ENCODE measurements around the gene YTHDF1. TPM values are rescaled to one million over a fixed set of nuclear protein-coding genes. Genes with fewer than 3 reads are reported as not detected.

YTHDF1 gene
- total and polyA plus RNA-seq, 2 of the 8 experiments (the other 6 are each of a cell fraction or from before 2014, with no cell fraction given), result 32.8 to 66.0 TPM

GRCh38 chr20:63233924-63234323 is 18.0 kb upstream of the YTHDF1 start:
- Histone ChIP-seq H3K56ac (replicated peaks; ENCODE audit: insufficient read length, low read depth, low read length) (no peak overlapping the region), H3K9me3 (ENCODE audit: insufficient read depth in 2 of 2, low read depth in 1 of 2, low read length in 1 of 2) (no peaks in the 10 kb centered on the region), H2BK12ac (ENCODE audit: low read depth, low read length) (0 out of 2 replicates have a peak overlapping the region, but pooled peaks have one; percentile 27), H2BK15ac (ENCODE audit: low read length) (no peak overlapping the region; the same call in 1 of the 2 replicates), H2BK120ac (replicated peaks; ENCODE audit: low read depth, low read length) (no peak overlapping the region), H4K91ac (replicated peaks; ENCODE audit: insufficient read length, low read length) (no peak overlapping the region), H3K23me2 (ENCODE audit: low read depth, low read length) (no peaks in the 10 kb centered on the region), H3K14ac (ENCODE audit: insufficient read length) (no peak overlapping the region), H4K20me1 (replicated peaks in 1 of 2; ENCODE audit: control insufficient read depth in 1 of 2, insufficient read depth in 2 of 2, low read length in 2 of 2) (no peaks in the 10 kb centered on the region), H2BK5ac (ENCODE audit: low read depth, low read length) (no peak overlapping the region), H2AK5ac (ENCODE audit: low read depth, low read length) (peak overlapping the region; percentile 28; the same call in 1 of the 2 replicates), H4K5ac (ENCODE audit: insufficient read length, low read depth, low read length) (no peak overlapping the region), H3K79me2 (ENCODE audit: control insufficient read depth in 1 of 2, insufficient read depth in 2 of 2, low read length in 2 of 2) (no peaks in the 10 kb centered on the region), H3K4ac (replicated peaks; ENCODE audit: insufficient read length, low read depth, low read length) (no peak overlapping the region), H2AFZ (ENCODE audit: low read length) (no peak overlapping the region), H4K8ac (ENCODE audit: extremely low read depth, insufficient read depth, low read length) (peak overlapping the region; percentile 15; the same call in 1 of the 2 replicates), H3K23ac (ENCODE audit: insufficient read length) (no peak overlapping the region), H3K4me2 (ENCODE audit: insufficient read depth in 1 of 2, low read depth in 2 of 2, low read length in 2 of 2) (no peak overlapping the region), H2BK20ac (ENCODE audit: low read length) (0 out of 2 replicates have a peak overlapping the region, but pooled peaks have one; percentile 32), H3K36me3 (ENCODE audit: control insufficient read depth in 2 of 4, insufficient read depth in 4 of 4, low read length in 3 of 4) (no peaks in the 10 kb centered on the region), H3K79me1 (ENCODE audit: low read depth, low read length) (no peaks in the 10 kb centered on the region), H3K4me3 (ENCODE audit: extremely low read depth in 1 of 4, insufficient read depth in 2 of 4, low read depth in 3 of 4, low read length in 4 of 4) (no peak overlapping the region), H3K27ac (ENCODE audit: low read depth, low read length) (no peak overlapping the region), H3K18ac (ENCODE audit: extremely low read depth, low read length) (no peak overlapping the region), H3K4me1 (replicated peaks in 1 of 4; ENCODE audit: control insufficient read depth in 3 of 4, insufficient read depth in 4 of 4, low read length in 3 of 4) (peaks cover 13 to 39% (median 23%) of the 10 kb centered on the region in 4 experiments), H3K27me3 (replicated peaks in 1 of 4; ENCODE audit: control insufficient read depth in 3 of 4, extremely low read depth in 1 of 4, insufficient read depth in 3 of 4, low read length in 3 of 4) (peaks cover 0 to 3% (median 1%) of the 10 kb centered on the region in 4 experiments; a peak in 1 of 7 replicates), H3K9ac (replicated peaks in 1 of 4; ENCODE audit: extremely low read depth in 1 of 4, low read depth in 3 of 4, low read length in 3 of 4) (no peak overlapping the region)
- ChIA-PET POLR2A (ENCODE audit: partially characterized antibody) (interaction anchor here (1.6 to 4.9 kb wide), 3 partner anchors 15 to 61 kb away, joined by 4 to 21 read pairs (median 5); partner anchors contain the start of gene NKAIN4), CTCF (ENCODE audit: partially characterized antibody) (interaction anchor here (0.6 to 10.9 kb wide), 19 partner anchors 10 to 572 kb away, joined by 3 to 199 read pairs (median 8); partner anchors contain the start of genes COL20A1, NKAIN4 and YTHDF1)
- 89% methylated on average over 11 of the region's 17 CpGs; no CpG with 5 or more reads in 1 of the 2 experiments for WGBS, 2 experiments (ENCODE audit: extremely low coverage in 1 of 2, insufficient coverage in 1 of 2, insufficient read length in 1 of 2, insufficient replicate concordance in 2 of 2, low coverage in 1 of 2, low lambda C conversion rate in 2 of 2, missing lambda C conversion rate in 1 of 2)
- FAIRE-seq, result no peak
- DNase-seq (ENCODE audit: low read depth in 1 of 2, low spot score in 2 of 2), result no peak
- TF ChIP-seq EP300 (IDR thresholded peaks at IDR 0.05; ENCODE audit: borderline replicate concordance in 1 of 2, low read depth in 2 of 2, low read length in 2 of 2) (no peak), KDM1A (IDR thresholded peaks at IDR 0.05; ENCODE audit: borderline replicate concordance, low read length) (no peak), EZH2 (IDR thresholded peaks at IDR 0.05; ENCODE audit: low read depth, low read length, severe bottlenecking) (no peak), CBX5 (IDR thresholded peaks at IDR 0.05; ENCODE audit: low read depth, low read length) (no peak), BCL11A (IDR thresholded peaks at IDR 0.05; ENCODE audit: low read depth in 2 of 2, low read length in 2 of 2) (no peak), CHD2 (IDR thresholded peaks at IDR 0.05; ENCODE audit: low read length) (no peak), RBBP5 (IDR thresholded peaks at IDR 0.05; ENCODE audit: borderline replicate concordance, low read depth, low read length) (no peak), SP1 (IDR thresholded peaks at IDR 0.05; ENCODE audit: low read depth, low read length) (no peak), PHF8 (conservative IDR thresholded peaks at IDR 0.05; ENCODE audit: low read depth, low read length) (no peak), ZNF274 (IDR thresholded peaks at IDR 0.05; ENCODE audit: borderline replicate concordance, extremely low read depth, low read length) (no peak)
- TF ChIP-seq, protein P1, sequence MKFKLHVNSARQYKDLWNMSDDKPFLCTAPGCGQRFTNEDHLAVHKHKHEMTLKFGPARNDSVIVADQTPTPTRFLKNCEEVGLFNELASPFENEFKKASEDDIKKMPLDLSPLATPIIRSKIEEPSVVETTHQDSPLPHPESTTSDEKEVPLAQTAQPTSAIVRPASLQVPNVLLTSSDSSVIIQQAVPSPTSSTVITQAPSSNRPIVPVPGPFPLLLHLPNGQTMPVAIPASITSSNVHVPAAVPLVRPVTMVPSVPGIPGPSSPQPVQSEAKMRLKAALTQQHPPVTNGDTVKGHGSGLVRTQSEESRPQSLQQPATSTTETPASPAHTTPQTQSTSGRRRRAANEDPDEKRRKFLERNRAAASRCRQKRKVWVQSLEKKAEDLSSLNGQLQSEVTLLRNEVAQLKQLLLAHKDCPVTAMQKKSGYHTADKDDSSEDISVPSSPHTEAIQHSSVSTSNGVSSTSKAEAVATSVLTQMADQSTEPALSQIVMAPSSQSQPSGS (IDR thresholded peaks at IDR 0.05; ENCODE audit: low read length), result no peak

Measured in H1 (cell line).